SK-N-SH treated with all-trans-retinoic acid at 6 μM for 48 hours (cell line): ENCODE data around the gene TUB.

ENCODE experiments used
- ARNTL ChIP-seq: fragments of 450-650 bp; formaldehyde crosslinking; IDR thresholded peaks from 2 replicates; pipeline ENCODE4 v1.5.0; 2020; ENCODE audit warnings: low read depth, mild to moderate bottlenecking, moderate library complexity, borderline replicate concordance
- BACH2 ChIP-seq: fragments of 250-450 bp; sonication (Bioruptor Pico); IDR thresholded peaks from 2 replicates; pipeline ENCODE4 v1.9.0; 2021; ENCODE audit warnings: mild to moderate bottlenecking, borderline replicate concordance
- CSRNP3 ChIP-seq: fragments of 250-450 bp; sonication (Bioruptor Pico); IDR thresholded peaks from 2 replicates; pipeline ENCODE4 v1.5.1; 2021; ENCODE audit warnings: mild to moderate bottlenecking, moderate library complexity
- GLIS3 ChIP-seq: fragments of 250-450 bp; sonication (Bioruptor Pico); IDR thresholded peaks from 2 replicates; pipeline ENCODE4 v1.5.0; 2020; ENCODE audit warnings: mild to moderate bottlenecking, moderate library complexity
- ZFP3 ChIP-seq: fragments of 250-450 bp; sonication (Bioruptor Pico); IDR thresholded peaks from 2 replicates; pipeline ENCODE4 v1.5.0; 2020; ENCODE audit warnings: mild to moderate bottlenecking, moderate library complexity
- ZFP30 ChIP-seq: fragments of 450-650 bp; formaldehyde crosslinking; IDR thresholded peaks from 2 replicates; pipeline ENCODE4 v1.5.0; 2022; ENCODE audit warnings: mild to moderate bottlenecking, moderate library complexity
- ZNF8 ChIP-seq: fragments of 450-650 bp; formaldehyde crosslinking; IDR thresholded peaks from 2 replicates; pipeline ENCODE4 v1.5.0; 2020; ENCODE audit warnings: mild to moderate bottlenecking, moderate library complexity

GRCh38 chr11:8095371-8095770 is 14.4 kb downstream of the TUB start:
- TF ChIP-seq ZFP3 (no peak), CSRNP3 (no peak), ZFP30 (CRISPR knock-in tag) (no peak), GLIS3 (CRISPR knock-in tag) (no peak), ARNTL (CRISPR knock-in tag) (no peak), ZNF8 (CRISPR knock-in tag) (no peak), BACH2 (no peak)
